ENCODE results near the gene RPP25.

Gene RPP25

GRCh38 chr15:74960995-74961588 lies 4.5 kb upstream of the RPP25 start:
- H3K4me3 ChIP-seq (ENCODE audit: low read depth, low read length), result no peak overlapping the region
- DNase-seq (ENCODE audit: low read depth), result no peak
- in situ Hi-C loops (cut with HindIII; ENCODE audit: low sequenced_read_pairs), result no loop called here
- no peak for TF ChIP-seq CTCF (IDR thresholded peaks at IDR 0.05; ENCODE audit: low read depth, low read length, missing control alignments)

- in situ Hi-C loops (cut with HindIII; ENCODE audit: low sequenced_read_pairs), result no loop called here
- no peak overlapping the region for H3K4me3 ChIP-seq (ENCODE audit: low read depth, low read length)
- no peak for DNase-seq (ENCODE audit: low read depth)
- TF ChIP-seq CTCF (IDR thresholded peaks at IDR 0.05; ENCODE audit: low read depth, low read length, missing control alignments), result no peak
Measured at GRCh38 chr15:74960286-74960685, 3.7 kb upstream of the RPP25 start.

- TF ChIP-seq CTCF (IDR thresholded peaks at IDR 0.05; ENCODE audit: low read depth, low read length, missing control alignments), result no peak
- DNase-seq (ENCODE audit: low read depth), result no peak
- H3K4me3 ChIP-seq (ENCODE audit: low read depth, low read length), result no peak overlapping the region
- in situ Hi-C loops (cut with HindIII; ENCODE audit: low sequenced_read_pairs), result no loop called here
Measured at GRCh38 chr15:74959586-74959939, 3.0 kb upstream of the RPP25 start.

- in situ Hi-C loops (cut with HindIII; ENCODE audit: low sequenced_read_pairs), result no loop called here
- DNase-seq (ENCODE audit: low read depth), result no peak
- H3K4me3 ChIP-seq (ENCODE audit: low read depth, low read length), result peak overlapping the region; percentile 22
- no peak for TF ChIP-seq CTCF (IDR thresholded peaks at IDR 0.05; ENCODE audit: low read depth, low read length, missing control alignments)
Measured at GRCh38 chr15:74958908-74959585, 2.5 kb upstream of the RPP25 start.

- TF ChIP-seq CTCF (IDR thresholded peaks at IDR 0.05; ENCODE audit: low read depth, low read length, missing control alignments), result no peak
- no peak for DNase-seq (ENCODE audit: low read depth)
- in situ Hi-C loops (cut with HindIII; ENCODE audit: low sequenced_read_pairs), result no loop called here
- peak overlapping the region; percentile 22 for H3K4me3 ChIP-seq (ENCODE audit: low read depth, low read length)
Measured at GRCh38 chr15:74958320-74958907, 1.8 kb upstream of the RPP25 start.

GRCh38 chr15:74957476-74958035 lies 984 bp upstream of the RPP25 start:
- TF ChIP-seq CTCF (IDR thresholded peaks at IDR 0.05; ENCODE audit: low read depth, low read length, missing control alignments), result no peak
- no peak for DNase-seq (ENCODE audit: low read depth)

More at GRCh38 chr15:74957476-74958035, 984 bp upstream of the RPP25 start:
- peak overlapping the region; percentile 41 for H3K4me3 ChIP-seq (ENCODE audit: low read depth, low read length)
- in situ Hi-C loops (cut with HindIII; ENCODE audit: low sequenced_read_pairs), result no loop called here
